Astrocyte (in vitro differentiated cells and primary cell): Measurements from ENCODE around the gene MPRIP. TPM values are rescaled to one million over a fixed set of nuclear protein-coding genes. Genes with fewer than 3 reads are reported as not detected.

Experiments used
- DNase-seq: peaks from one replicate; pipeline ENCODE4 v3.0.0-alpha.2; 2010; ENCODE audit warnings: low read depth
- FAIRE-seq: peaks from 2 replicates; lab custom pipeline; 2011; peaks lifted over from hg19 to GRCh38; lab: Jason Lieb, UNC
- H2AFZ ChIP-seq: 2 replicates; pipeline ENCODE4 v1.6.0; 2012; ENCODE audit warnings: low read depth, low read length, inconsistent platforms
- H3K27ac ChIP-seq: 2 replicates; pipeline ENCODE4 v1.5.1; 2011; ENCODE audit warnings: low read depth, low read length, inconsistent platforms
- H3K27me3 ChIP-seq: 2 replicates; pipeline ENCODE4 v1.6.0; 2011; ENCODE audit warnings: low read length, inconsistent platforms; ENCODE audit not compliant: insufficient read depth
- H3K36me3 ChIP-seq: 2 replicates; pipeline ENCODE4 v1.5.1; 2011; ENCODE audit warnings: low read length, inconsistent platforms; ENCODE audit not compliant: insufficient read depth
- H3K4me1 ChIP-seq: 2 replicates; pipeline ENCODE4 v1.5.1; 2011; ENCODE audit warnings: low read length, inconsistent platforms; ENCODE audit not compliant: insufficient read depth
- H3K4me2 ChIP-seq: 2 replicates; pipeline ENCODE4 v1.6.0; 2012; ENCODE audit warnings: low read length, inconsistent platforms
- H3K4me3 ChIP-seq: 2 replicates; pipeline ENCODE4 v1.5.1; 2011; ENCODE audit warnings: low read depth, mild to moderate bottlenecking, low read length, inconsistent platforms; ENCODE audit not compliant: insufficient read depth
- H3K79me2 ChIP-seq: 2 replicates; pipeline ENCODE4 v1.6.0; 2012; ENCODE audit warnings: mild to moderate bottlenecking, low read length, inconsistent platforms; ENCODE audit not compliant: insufficient read depth
- H3K9ac ChIP-seq: 2 replicates; pipeline ENCODE4 v1.6.0; 2012; ENCODE audit warnings: mild to moderate bottlenecking, low read length, inconsistent platforms
- H3K9me3 ChIP-seq: 2 replicates; pipeline ENCODE4 v1.5.1; 2012; ENCODE audit warnings: low read depth, mild to moderate bottlenecking, low read length, inconsistent platforms; ENCODE audit not compliant: insufficient read depth
- H4K20me1 ChIP-seq: 2 replicates; pipeline ENCODE4 v1.6.0; 2012; ENCODE audit warnings: low read length, inconsistent platforms; ENCODE audit not compliant: insufficient read depth
- H3K27ac Mint-ChIP-seq: one replicate; pipeline ENCODE4 v1.8.0; 2021; ENCODE audit warnings: mild to moderate bottlenecking, mixed read lengths; ENCODE audit not compliant: unreplicated experiment
- H3K27me3 Mint-ChIP-seq: one replicate; pipeline ENCODE4 v1.8.0; 2021; ENCODE audit warnings: low read depth, mixed read lengths; ENCODE audit not compliant: unreplicated experiment
- H3K36me3 Mint-ChIP-seq: one replicate; pipeline ENCODE4 v1.8.0; 2021; ENCODE audit warnings: low read depth, mixed read lengths; ENCODE audit not compliant: unreplicated experiment
- H3K4me1 Mint-ChIP-seq: one replicate; pipeline ENCODE4 v1.8.0; 2021; ENCODE audit warnings: low read depth, mixed read lengths; ENCODE audit not compliant: unreplicated experiment
- H3K4me3 Mint-ChIP-seq: one replicate; pipeline ENCODE4 v1.8.0; 2021; ENCODE audit warnings: mild to moderate bottlenecking, moderate library complexity, mixed read lengths; ENCODE audit not compliant: unreplicated experiment
- H3K9me3 Mint-ChIP-seq: one replicate; pipeline ENCODE4 v1.8.0; 2021; ENCODE audit warnings: mild to moderate bottlenecking, mixed read lengths; ENCODE audit not compliant: unreplicated experiment
- CTCF ChIP-seq: IDR thresholded peaks from 2 replicates; pipeline ENCODE4 v1.5.1; 2011; ENCODE audit warnings: low read depth, mild to moderate bottlenecking, inconsistent platforms, low read length, moderate library complexity; ENCODE audit not compliant: insufficient read depth
- EZH2 ChIP-seq: IDR thresholded peaks from 2 replicates; pipeline ENCODE4 v1.6.1; 2012; ENCODE audit warnings: mild to moderate bottlenecking, low read length, inconsistent platforms; ENCODE audit not compliant: insufficient read depth
- total RNA-seq: library from RNA; stranded (reverse); gene quantifications from 2 replicates; pipeline ENCODE4 v1.2.1, GENCODE V29; 2021

MPRIP gene
- total RNA-seq, 1 donor from 2014 or later = 176 TPM

- Mint-ChIP-seq H3K27me3 (no peaks in the 10 kb centered on the region), H3K27ac (peak overlapping the region; percentile 77), H3K36me3 (no peaks in the 10 kb centered on the region), H3K4me1 (peaks cover 5% of the 10 kb centered on the region), H3K9me3 (no peaks in the 10 kb centered on the region), H3K4me3 (no peak overlapping the region)
- DNase-seq (no peak), FAIRE-seq (no peak)
- H3K36me3 ChIP-seq = no peaks in the 10 kb centered on the region
- TF ChIP-seq EZH2 = no peak
- no peak for TF ChIP-seq CTCF
- H3K27me3 ChIP-seq = no peaks in the 10 kb centered on the region
- no peak overlapping the region for H3K27ac ChIP-seq
- H3K4me1 ChIP-seq = peaks cover 13% of the 10 kb centered on the region
- no peaks in the 10 kb centered on the region for H4K20me1 ChIP-seq
- no peak overlapping the region for H3K4me2 ChIP-seq
- no peaks in the 10 kb centered on the region for H3K79me2 ChIP-seq
- no peaks in the 10 kb centered on the region for H3K9me3 ChIP-seq
- H3K4me3 ChIP-seq = no peak overlapping the region
- no peak overlapping the region for H3K9ac ChIP-seq
- H2AFZ ChIP-seq = no peak overlapping the region
These were observed 22.3 kb upstream of the MPRIP start for GRCh38 chr17:17019891-17020456.

GRCh38 chr17:17020821-17021193 is 21.4 kb upstream of the MPRIP start:
- Histone ChIP-seq H3K4me2 (peak overlapping the region; percentile 57), H3K9ac (peak overlapping the region; percentile 46), H3K27ac (peak overlapping the region; percentile 57), H3K4me1 (peaks cover 13% of the 10 kb centered on the region), H3K79me2 (no peaks in the 10 kb centered on the region), H2AFZ (peak overlapping the region; percentile 40), H3K4me3 (no peak overlapping the region), H3K9me3 (no peaks in the 10 kb centered on the region), H3K27me3 (no peaks in the 10 kb centered on the region), H3K36me3 (no peaks in the 10 kb centered on the region), H4K20me1 (no peaks in the 10 kb centered on the region)
- Mint-ChIP-seq H3K27ac (no peak overlapping the region), H3K27me3 (no peaks in the 10 kb centered on the region), H3K36me3 (no peaks in the 10 kb centered on the region), H3K4me3 (no peak overlapping the region), H3K4me1 (peaks cover 5% of the 10 kb centered on the region), H3K9me3 (no peaks in the 10 kb centered on the region)
- no peak for TF ChIP-seq EZH2
- TF ChIP-seq CTCF = no peak
- no peak for FAIRE-seq
- DNase-seq = no peak

GRCh38 chr17:17021194-17021863 is 20.9 kb upstream of the MPRIP start:
- Histone ChIP-seq H3K27me3 (no peaks in the 10 kb centered on the region), H2AFZ (peak overlapping the region; percentile 40), H3K4me3 (no peak overlapping the region), H3K9ac (peak overlapping the region; percentile 46), H3K79me2 (no peaks in the 10 kb centered on the region), H4K20me1 (no peaks in the 10 kb centered on the region), H3K4me2 (peak overlapping the region; percentile 57), H3K4me1 (peaks cover 13% of the 10 kb centered on the region), H3K27ac (peak overlapping the region; percentile 57), H3K9me3 (no peaks in the 10 kb centered on the region), H3K36me3 (no peaks in the 10 kb centered on the region)
- H3K4me3 Mint-ChIP-seq = no peak overlapping the region
- no peaks in the 10 kb centered on the region for H3K27me3 Mint-ChIP-seq
- TF ChIP-seq EZH2 = no peak
- no peak for TF ChIP-seq CTCF
- FAIRE-seq (no peak), DNase-seq (peak; percentile 63)
- H3K36me3 Mint-ChIP-seq = no peaks in the 10 kb centered on the region
- H3K9me3 Mint-ChIP-seq = no peaks in the 10 kb centered on the region
- peaks cover 5% of the 10 kb centered on the region for H3K4me1 Mint-ChIP-seq
- no peak overlapping the region for H3K27ac Mint-ChIP-seq
